Measurements from ENCODE around the gene CHRNB1.

Gene CHRNB1

GRCh38 chr17:7486181-7486580 is 41.3 kb downstream of the CHRNB1 start:
- DNase-seq: no peak

- no peak for DNase-seq
Measured at GRCh38 chr17:7490144-7490543, 45.3 kb downstream of the CHRNB1 start.

- no peak for DNase-seq
Measured at GRCh38 chr17:7491583-7491982, 46.7 kb downstream of the CHRNB1 start.

GRCh38 chr17:7493941-7494340 is 49.1 kb downstream of the CHRNB1 start:
- DNase-seq: no peak

GRCh38 chr17:7495906-7496434 is 51.1 kb downstream of the CHRNB1 start:
- no peak for DNase-seq

- no peak for DNase-seq
Measured at GRCh38 chr17:7496470-7497183, 51.8 kb downstream of the CHRNB1 start.

- no peak for DNase-seq
Measured at GRCh38 chr17:7497228-7497627, 52.4 kb downstream of the CHRNB1 start.

GRCh38 chr17:7497636-7498035 is 52.8 kb downstream of the CHRNB1 start:
- no peak for DNase-seq

- DNase-seq: no peak
Measured at GRCh38 chr17:7499161-7499560, 54.3 kb downstream of the CHRNB1 start.

GRCh38 chr17:7501729-7502128 is 56.9 kb downstream of the CHRNB1 start:
- no peak for DNase-seq

GRCh38 chr17:7502171-7502847 is 57.4 kb downstream of the CHRNB1 start:
- DNase-seq: no peak

GRCh38 chr17:7502987-7503386 is 58.1 kb downstream of the CHRNB1 start:
- no peak for DNase-seq

- DNase-seq: no peak
Measured at GRCh38 chr17:7503521-7503920, 58.7 kb downstream of the CHRNB1 start.

Data from stimulated activated CD4-positive, alpha-beta T cell treated with anti-CD3 and anti-CD28 coated beads, Interleukin-15, amount 100 ng/mL, for 24 hours (primary cell).